Measurements from ENCODE around the gene LRRC49.
"Not testable (repeated sequence)": the region's sequence is repeated elsewhere in the genome, so short reads cannot be mapped to it uniquely, and the experiment has no call there.

LRRC49 gene

GRCh38 chr15:70995383-70995970, 102.9 kb downstream of the LRRC49 start:
- no peak overlapping the region for H3K4me3 ChIP-seq (ENCODE audit: low read length)
- no peak for DNase-seq (ENCODE audit: low read depth)
- TF ChIP-seq CTCF (IDR thresholded peaks at IDR 0.05; ENCODE audit: insufficient read depth, low read depth, low read length, missing control alignments): no peak

- no peak for TF ChIP-seq CTCF (IDR thresholded peaks at IDR 0.05; ENCODE audit: insufficient read depth, low read depth, low read length, missing control alignments)
- DNase-seq (ENCODE audit: low read depth): no peak
- H3K4me3 ChIP-seq (ENCODE audit: low read length): no peak overlapping the region
These were observed 105.7 kb downstream of the LRRC49 start for GRCh38 chr15:70998319-70998718.

GRCh38 chr15:71002316-71002715, 109.7 kb downstream of the LRRC49 start:
- no peak overlapping the region for H3K4me3 ChIP-seq (ENCODE audit: low read length)
- TF ChIP-seq CTCF (IDR thresholded peaks at IDR 0.05; ENCODE audit: insufficient read depth, low read depth, low read length, missing control alignments): no peak
- DNase-seq (ENCODE audit: low read depth): no peak

GRCh38 chr15:71003319-71003718, 110.7 kb downstream of the LRRC49 start:
- peak; percentile 10 for DNase-seq (ENCODE audit: low read depth)
- no peak for TF ChIP-seq CTCF (IDR thresholded peaks at IDR 0.05; ENCODE audit: insufficient read depth, low read depth, low read length, missing control alignments)

GRCh38 chr15:71004506-71004905, 111.9 kb downstream of the LRRC49 start:
- H3K4me3 ChIP-seq (ENCODE audit: low read length); DNase-seq (ENCODE audit: low read depth): not testable (repeated sequence)

More at GRCh38 chr15:71003319-71003718, 110.7 kb downstream of the LRRC49 start:
- H3K4me3 ChIP-seq (ENCODE audit: low read length): no peak overlapping the region

- TF ChIP-seq CTCF (IDR thresholded peaks at IDR 0.05; ENCODE audit: insufficient read depth, low read depth, low read length, missing control alignments): no peak
- no peak overlapping the region for H3K4me3 ChIP-seq (ENCODE audit: low read length)
- DNase-seq (ENCODE audit: low read depth): no peak
These were observed 113.3 kb downstream of the LRRC49 start for GRCh38 chr15:71005895-71006294.

- DNase-seq (ENCODE audit: low read depth): peak; percentile 52
- no peak for TF ChIP-seq CTCF (IDR thresholded peaks at IDR 0.05; ENCODE audit: insufficient read depth, low read depth, low read length, missing control alignments)
- H3K4me3 ChIP-seq (ENCODE audit: low read length): no peak overlapping the region
These were observed 115.7 kb downstream of the LRRC49 start for GRCh38 chr15:71008250-71008870.

All from epithelial cell of esophagus (primary cell).